ENCODE data around the gene GGT1. TPM values are rescaled to one million over a fixed set of nuclear protein-coding genes. Genes with fewer than 3 reads are reported as not detected.
"Not testable (repeated sequence)": the region's sequence is repeated elsewhere in the genome, so short reads cannot be mapped to it uniquely, and the experiment has no call there.

GGT1 gene
- total RNA-seq, 4 donors from 2014 or later, result 0.61 to 7.7 (median 1.2) TPM

DNA sequence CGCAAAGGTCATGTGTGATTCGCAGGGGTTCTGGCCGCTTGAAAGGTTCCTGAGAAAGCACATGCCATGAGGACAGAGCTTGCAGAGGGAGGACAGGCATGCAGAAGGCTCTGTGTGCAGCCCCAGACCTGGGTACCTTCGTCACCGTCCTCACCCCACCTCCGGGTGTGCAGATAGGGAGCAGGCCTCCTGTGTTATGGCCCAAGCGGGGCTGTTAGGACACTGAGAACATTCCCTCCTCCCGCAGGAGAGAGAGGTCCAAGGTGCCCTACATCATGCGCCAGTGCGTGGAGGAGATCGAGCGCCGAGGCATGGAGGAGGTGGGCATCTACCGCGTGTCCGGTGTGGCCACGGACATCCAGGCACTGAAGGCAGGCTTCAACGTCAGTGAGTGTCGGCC lies 43.8 kb downstream of the GGT1 start:
- H3K36me3 ChIP-seq; H3K4me1 ChIP-seq; H3K9me3 ChIP-seq; H3K27ac ChIP-seq; H3K27me3 ChIP-seq; intact Hi-C loops (cut with DNase I); H3K4me3 ChIP-seq; DNase-seq: not testable (repeated sequence)
- WGBS, 2 donors, result 98% methylated on average over 8 of the region's 19 CpGs; no CpG with 5 or more reads in 1 of the 2 donors

DNA sequence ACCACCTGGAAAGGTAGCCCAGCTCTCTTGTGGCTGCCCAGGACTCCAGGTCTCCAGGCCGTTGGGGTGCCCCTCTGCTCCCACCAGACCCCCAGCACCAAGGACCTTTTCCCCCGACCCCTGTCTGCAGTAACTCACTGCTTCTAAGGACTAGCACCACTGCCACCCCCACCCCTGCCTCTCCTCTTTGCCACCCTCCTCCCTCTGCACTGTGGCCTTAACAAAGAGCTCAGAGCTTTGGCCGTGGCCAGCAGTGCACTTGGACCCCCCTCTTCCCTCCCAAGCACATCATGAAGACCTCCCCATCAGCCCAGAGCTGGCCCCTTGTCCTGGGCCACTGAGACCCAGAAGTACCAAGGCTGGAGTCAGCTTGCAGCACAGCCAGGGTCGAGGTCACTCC lies 46.4 kb downstream of the GGT1 start:
- H3K4me3 ChIP-seq; H3K36me3 ChIP-seq; DNase-seq; H3K4me1 ChIP-seq; H3K27me3 ChIP-seq; H3K27ac ChIP-seq; intact Hi-C loops (cut with DNase I); H3K9me3 ChIP-seq: not testable (repeated sequence)
- no CpG with 5 or more reads among the region's 4 CpGs for WGBS, 2 donors

DNA sequence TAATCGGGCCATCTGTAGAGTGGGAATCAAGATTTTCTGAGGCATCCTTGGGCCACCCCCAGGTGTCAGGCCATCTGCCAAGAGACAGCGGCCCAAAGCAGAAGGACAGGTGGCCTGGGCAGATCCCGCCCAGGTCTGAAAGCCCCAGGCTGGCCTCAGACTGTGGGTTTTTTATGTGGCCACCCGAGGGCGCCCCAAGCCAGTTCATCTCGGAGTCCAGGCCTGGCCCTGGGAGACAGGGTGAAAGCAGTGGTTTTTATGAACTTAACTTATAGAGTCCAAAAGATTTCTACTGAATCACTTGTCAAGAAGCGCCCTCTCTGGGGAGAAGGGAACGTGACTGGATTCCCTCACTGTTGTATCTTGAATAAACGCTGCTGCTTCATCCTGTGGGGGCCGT lies 47.9 kb downstream of the GGT1 start:
- H3K4me3 ChIP-seq; intact Hi-C loops (cut with DNase I); H3K9me3 ChIP-seq; H3K4me1 ChIP-seq; DNase-seq; H3K27me3 ChIP-seq; H3K27ac ChIP-seq; H3K36me3 ChIP-seq: not testable (repeated sequence)
- no CpG with 5 or more reads among the region's 10 CpGs for WGBS, 2 donors
- TF ChIP-seq, protein P1, sequence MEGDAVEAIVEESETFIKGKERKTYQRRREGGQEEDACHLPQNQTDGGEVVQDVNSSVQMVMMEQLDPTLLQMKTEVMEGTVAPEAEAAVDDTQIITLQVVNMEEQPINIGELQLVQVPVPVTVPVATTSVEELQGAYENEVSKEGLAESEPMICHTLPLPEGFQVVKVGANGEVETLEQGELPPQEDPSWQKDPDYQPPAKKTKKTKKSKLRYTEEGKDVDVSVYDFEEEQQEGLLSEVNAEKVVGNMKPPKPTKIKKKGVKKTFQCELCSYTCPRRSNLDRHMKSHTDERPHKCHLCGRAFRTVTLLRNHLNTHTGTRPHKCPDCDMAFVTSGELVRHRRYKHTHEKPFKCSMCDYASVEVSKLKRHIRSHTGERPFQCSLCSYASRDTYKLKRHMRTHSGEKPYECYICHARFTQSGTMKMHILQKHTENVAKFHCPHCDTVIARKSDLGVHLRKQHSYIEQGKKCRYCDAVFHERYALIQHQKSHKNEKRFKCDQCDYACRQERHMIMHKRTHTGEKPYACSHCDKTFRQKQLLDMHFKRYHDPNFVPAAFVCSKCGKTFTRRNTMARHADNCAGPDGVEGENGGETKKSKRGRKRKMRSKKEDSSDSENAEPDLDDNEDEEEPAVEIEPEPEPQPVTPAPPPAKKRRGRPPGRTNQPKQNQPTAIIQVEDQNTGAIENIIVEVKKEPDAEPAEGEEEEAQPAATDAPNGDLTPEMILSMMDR (IDR thresholded peaks at IDR 0.05), result peak in 1 of 6 experiments; percentile 13

DNA sequence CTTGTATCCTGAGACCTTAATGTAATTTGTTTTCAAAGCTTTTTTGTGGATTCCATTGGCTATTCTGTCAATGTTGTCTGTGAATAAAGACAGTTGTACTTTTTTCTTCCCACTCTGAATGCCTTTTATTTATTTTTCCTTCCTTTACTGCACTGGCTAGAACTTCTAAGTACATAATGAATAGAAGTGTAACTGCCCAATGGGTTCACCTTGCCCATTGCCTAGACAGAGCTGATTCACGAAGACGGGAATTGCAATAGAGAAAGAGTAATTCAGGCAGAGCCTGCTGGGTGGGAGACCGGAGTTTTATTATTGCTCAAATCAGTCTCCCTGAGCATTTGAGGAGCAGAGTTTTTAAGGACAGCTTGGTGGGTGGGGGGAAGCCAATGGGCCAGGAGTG lies 62.4 kb downstream of the GGT1 start:
- H3K27ac ChIP-seq; H3K27me3 ChIP-seq; DNase-seq; H3K36me3 ChIP-seq; H3K4me1 ChIP-seq; intact Hi-C loops (cut with DNase I); H3K4me3 ChIP-seq; H3K9me3 ChIP-seq: not testable (repeated sequence)
- WGBS, 2 donors, result 31 to 72% methylated on average over 2 of the region's 3 CpGs

DNA sequence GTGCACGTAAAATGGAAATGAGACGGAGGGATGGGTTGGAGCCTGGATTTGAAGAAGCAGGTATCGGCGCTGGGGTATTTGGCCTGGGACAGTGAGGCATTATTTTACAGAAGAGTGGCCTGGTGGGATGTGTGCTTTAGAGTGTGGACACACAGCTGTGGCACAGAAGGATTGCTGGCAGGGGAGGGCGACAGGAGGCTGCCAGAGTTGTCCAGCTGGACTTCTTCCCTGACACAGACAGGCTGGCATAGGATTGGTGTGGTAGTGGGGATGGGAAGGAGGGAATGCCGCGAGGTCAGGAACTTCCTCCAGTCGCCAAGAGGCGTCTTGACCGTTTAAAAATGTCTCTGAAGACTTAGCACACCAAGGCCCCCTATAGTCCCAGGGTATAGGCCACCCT lies 64.9 kb downstream of the GGT1 start:
- H3K9me3 ChIP-seq; H3K27ac ChIP-seq; H3K27me3 ChIP-seq; DNase-seq; H3K36me3 ChIP-seq; H3K4me3 ChIP-seq; H3K4me1 ChIP-seq; intact Hi-C loops (cut with DNase I): not testable (repeated sequence)
- WGBS, 2 donors, result 96 to 100% methylated on average over 4 of the region's 10 CpGs

DNA sequence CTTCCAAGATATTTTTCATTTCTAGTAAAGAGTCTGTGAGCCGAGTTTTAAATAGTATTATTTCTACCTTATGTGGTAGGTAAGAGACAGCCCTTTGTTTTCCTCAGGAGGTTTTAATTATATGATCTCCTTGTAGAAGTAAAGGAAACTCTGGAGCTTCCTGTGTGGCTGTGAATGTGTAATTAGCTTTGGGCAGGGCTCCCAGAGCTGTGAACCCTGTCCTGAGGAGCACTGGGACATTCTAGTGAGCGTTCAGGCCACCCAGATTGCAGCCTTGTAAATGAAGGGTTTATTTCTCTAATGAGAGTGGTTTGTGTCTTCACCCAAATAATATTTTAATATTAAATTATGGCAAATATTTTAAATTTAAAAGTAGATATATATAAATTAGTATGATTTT lies 69.5 kb downstream of the GGT1 start:
- intact Hi-C loops (cut with DNase I), result not testable (repeated sequence)

More for the DNA sequence above, 69.5 kb downstream of the GGT1 start:
- H3K9me3 ChIP-seq, H3K36me3 ChIP-seq, H3K27ac ChIP-seq, H3K4me3 ChIP-seq, DNase-seq, H3K4me1 ChIP-seq, H3K27me3 ChIP-seq: not testable (repeated sequence)
- 100% methylated on average over 1 of the region's 2 CpGs; no CpG with 5 or more reads in 1 of the 2 donors for WGBS, 2 donors

Other genes starting within 250 kb of the GGT1 start
- gene ADORA2A, start 175.6 kb upstream of the GGT1 start, total RNA-seq, result 1 to 10 TPM; 1.0 to 4.0 (median 2.4) TPM
- gene UPB1, start 107.9 kb upstream of the GGT1 start, total RNA-seq, result under 1 TPM in 1 of 4 donors, not detected in 3; 0.57 TPM
- gene GUCD1, start 48.1 kb upstream of the GGT1 start, total RNA-seq, result 10 to 100 TPM; 48.2 to 98.8 (median 76.2) TPM
- gene SNRPD3, start 47.2 kb upstream of the GGT1 start, total RNA-seq, result 100 to 1,000 TPM; 107 to 176 (median 152) TPM
- gene LRRC75B, start 10.1 kb upstream of the GGT1 start, total RNA-seq, result 10 to 100 TPM in 1 of 4 donors, 1 to 10 TPM in 3; 4.0 to 20.4 (median 7.8) TPM
- gene PIWIL3, start 171.5 kb downstream of the GGT1 start, total RNA-seq, result not detected
- under 1 TPM; 0.09 to 0.57 (median 0.18) TPM for gene SGSM1, start 203.0 kb downstream of the GGT1 start, total RNA-seq